IPS DF 6.9 (cell line): ENCODE measurements around the gene CAMKMT.

ENCODE experiments used
- DNase-seq: peaks from one replicate; pipeline ENCODE4 v3.0.0-alpha.2; 2013; ENCODE audit warnings: low read depth, low spot score
- H3K27ac ChIP-seq: one replicate; pipeline ENCODE4 v1.5.1; 2013; ENCODE audit warnings: low read length, control low read depth
- H3K27me3 ChIP-seq: 2 replicates; pipeline ENCODE4 v1.6.1; 2013; ENCODE audit warnings: mild to moderate bottlenecking, low read length; ENCODE audit not compliant: control insufficient read depth, insufficient read depth
- H3K36me3 ChIP-seq: 2 replicates; pipeline ENCODE4 v1.6.1; 2013; ENCODE audit warnings: low read length; ENCODE audit not compliant: control insufficient read depth, insufficient read depth
- H3K4me1 ChIP-seq: 2 replicates; pipeline ENCODE4 v1.6.1; 2013; ENCODE audit warnings: low read length; ENCODE audit not compliant: control insufficient read depth, insufficient read depth
- H3K4me3 ChIP-seq: 2 replicates; pipeline ENCODE4 v1.5.1; 2013; ENCODE audit warnings: mild to moderate bottlenecking, low read length
- H3K9me3 ChIP-seq: 2 replicates; pipeline ENCODE4 v1.6.1; 2013; ENCODE audit warnings: low read length, inconsistent platforms; ENCODE audit not compliant: control insufficient read depth, insufficient read depth
- WGBS: extraction: QIAGEN DNeasy Blood & Tissue Kit; methylation state at CpG from one replicate; pipeline ENCODE4 v1.1.7; 2013; ENCODE audit warnings: mixed read lengths, missing lambda C conversion rate; ENCODE audit not compliant: insufficient read length, insufficient coverage; 5-methylcytosine and 5-hydroxymethylcytosine counted together

The CAMKMT gene

GRCh38 chr2:44819061-44819460, 457.3 kb downstream of the CAMKMT start:
- no CpG with 5 or more reads among the region's 5 CpGs for WGBS
- Histone ChIP-seq H3K4me1 (peaks cover 3% of the 10 kb centered on the region), H3K36me3 (no peaks in the 10 kb centered on the region), H3K4me3 (no peak overlapping the region), H3K27me3 (peaks cover 1% of the 10 kb centered on the region; the same call in 1 of the 2 replicates), H3K27ac (no peak overlapping the region), H3K9me3 (no peaks in the 10 kb centered on the region; the same call in 1 of the 2 replicates)
- no peak for DNase-seq

DNA sequence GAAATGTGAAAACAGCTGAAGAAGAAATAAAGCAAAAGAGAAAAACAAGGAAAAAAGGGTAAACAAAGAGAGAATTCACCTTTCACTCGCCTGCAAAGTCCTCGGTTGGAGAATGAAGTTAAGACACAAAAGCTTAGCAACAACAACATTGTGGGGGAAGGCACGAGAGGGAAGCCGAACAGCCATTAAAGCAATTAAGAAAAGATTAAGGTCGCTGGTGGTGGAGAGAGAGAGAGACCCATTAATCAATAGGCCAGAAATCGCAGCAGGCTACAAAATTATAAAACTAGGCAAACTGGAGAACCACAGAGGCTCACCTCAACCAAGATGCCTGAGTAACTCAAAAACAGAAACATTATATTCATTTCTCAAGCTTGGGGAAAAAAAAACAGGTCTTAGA, 459.8 kb downstream of the CAMKMT start:
- Histone ChIP-seq H3K9me3 (no peaks in the 10 kb centered on the region; the same call in 1 of the 2 replicates), H3K4me3 (no peak overlapping the region), H3K27ac (no peak overlapping the region), H3K27me3 (peaks cover 1% of the 10 kb centered on the region; the same call in 1 of the 2 replicates), H3K4me1 (peaks cover 3% of the 10 kb centered on the region), H3K36me3 (no peaks in the 10 kb centered on the region)
- DNase-seq: no peak
- no CpG with 5 or more reads among the region's 6 CpGs for WGBS

DNA sequence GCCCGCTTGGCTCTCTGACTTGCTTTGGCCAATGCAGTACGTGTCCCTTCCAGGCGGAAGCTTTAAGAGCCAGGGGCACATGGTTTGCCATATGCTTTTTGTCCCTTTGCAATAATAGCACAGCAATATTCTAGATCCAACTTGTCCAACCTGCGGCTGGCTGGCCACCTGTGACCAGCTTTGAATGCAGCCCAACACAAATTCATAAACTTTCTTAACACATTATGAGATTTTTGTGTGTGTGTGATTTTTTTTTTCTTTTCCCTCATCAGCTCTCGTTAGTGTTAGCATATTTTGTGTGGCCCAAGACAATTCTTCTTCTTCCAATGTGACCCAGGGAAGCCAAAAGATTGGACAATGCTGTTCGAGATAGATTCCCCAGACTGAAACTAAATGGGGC, 460.4 kb downstream of the CAMKMT start:
- no peaks in the 10 kb centered on the region; the same call in 1 of the 2 replicates for H3K9me3 ChIP-seq
- no peaks in the 10 kb centered on the region for H3K36me3 ChIP-seq
- DNase-seq: no peak
- no CpG with 5 or more reads among the region's 6 CpGs for WGBS
- peaks cover 1% of the 10 kb centered on the region; the same call in 1 of the 2 replicates for H3K27me3 ChIP-seq
- H3K27ac ChIP-seq: no peak overlapping the region
- no peak overlapping the region for H3K4me3 ChIP-seq
- H3K4me1 ChIP-seq: peaks cover 3% of the 10 kb centered on the region
